Choroid plexus epithelial cell (primary cell): ENCODE results near the gene RUFY4.

ENCODE experiments used
- DNase-seq: peaks from one replicate; pipeline ENCODE4 v3.0.0-alpha.2; 2010; ENCODE audit warnings: low read depth
- H3K4me3 ChIP-seq: 2 replicates; pipeline ENCODE4 v1.5.1; 2011; ENCODE audit warnings: low read depth, mild to moderate bottlenecking, control low read depth, low read length, moderate library complexity
- CTCF ChIP-seq: conservative IDR thresholded peaks from 2 replicates; pipeline ENCODE4 v1.5.1; 2011; ENCODE audit warnings: low read depth, mild to moderate bottlenecking, control low read depth, inconsistent platforms, low read length, moderate library complexity

RUFY4 gene

GRCh38 chr2:218130822-218131221, 61.8 kb downstream of the RUFY4 start:
- no peak for DNase-seq
- no peak overlapping the region for H3K4me3 ChIP-seq
- TF ChIP-seq CTCF: no peak

DNA sequence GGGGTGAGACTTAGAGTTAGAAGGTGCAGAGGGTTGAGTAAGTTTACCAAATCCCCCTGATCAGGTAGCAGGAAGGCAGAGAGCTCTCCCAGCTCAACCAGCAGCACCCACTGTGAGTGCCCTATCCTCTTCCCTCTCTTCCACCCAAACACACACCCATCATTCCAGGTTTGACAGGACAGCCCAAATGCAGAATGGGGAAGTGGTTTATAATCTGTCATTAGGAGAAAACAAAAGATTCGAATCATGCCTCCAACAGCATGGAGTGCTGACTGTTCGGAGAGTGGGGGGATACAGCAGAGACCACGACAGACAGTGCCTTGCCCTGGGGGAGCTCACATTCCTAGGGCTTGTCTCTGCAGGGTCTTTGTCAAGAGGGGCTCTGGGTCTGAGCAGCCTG, 68.5 kb downstream of the RUFY4 start:
- DNase-seq: no peak
- no peak for TF ChIP-seq CTCF
- no peak overlapping the region for H3K4me3 ChIP-seq

- TF ChIP-seq CTCF: no peak
- H3K4me3 ChIP-seq: no peak overlapping the region
- DNase-seq: no peak
Measured at GRCh38 chr2:218138047-218138446, 69.0 kb downstream of the RUFY4 start.
